H1 (cell line): ENCODE data around the gene ZXDC. TPM values are rescaled to one million over a fixed set of nuclear protein-coding genes. Genes with fewer than 3 reads are reported as not detected.

Experiments
- CTCF ChIA-PET: fragments of 300-600 bp; sonication (Branson Sonifier 250); formaldehyde crosslinking; loops from one replicate; lab custom pipeline; 2021; ENCODE audit not compliant: partially characterized antibody; lab: Charles Lee
- POLR2A ChIA-PET: fragments of 300-600 bp; sonication (Branson Sonifier 250); formaldehyde crosslinking; loops from one replicate; lab custom pipeline; 2021; ENCODE audit warnings: inconsistent platforms; ENCODE audit not compliant: partially characterized antibody; lab: Charles Lee
- DNase-seq, 2 experiments: peaks; one replicate each; pipeline versions ENCODE4 v3.0.0 to v3.0.0-alpha.2; 2010 to 2022; ENCODE audit warnings: low spot score in 2 of 2, low read depth in 1 of 2, mixed read lengths in 1 of 2
- FAIRE-seq: peaks from 2 replicates; lab custom pipeline; 2011; peaks lifted over from hg19 to GRCh38; lab: Jason Lieb, UNC
- H2AFZ ChIP-seq: 2 replicates; pipeline ENCODE4 v1.8.1; 2012; ENCODE audit warnings: low read length, inconsistent platforms
- H2AK5ac ChIP-seq: 2 replicates; pipeline ENCODE4 v1.6.1; 2013; ENCODE audit warnings: low read depth, low read length
- H2BK120ac ChIP-seq: replicated peaks from 2 replicates; pipeline ENCODE3; 2013; ENCODE audit warnings: low read depth, low read length, inconsistent platforms
- H2BK12ac ChIP-seq: 2 replicates; pipeline ENCODE4 v1.6.1; 2013; ENCODE audit warnings: low read depth, low read length
- H2BK15ac ChIP-seq: 2 replicates; pipeline ENCODE4 v1.6.1; 2013; ENCODE audit warnings: low read length
- H2BK20ac ChIP-seq: 2 replicates; pipeline ENCODE4 v1.6.1; 2013; ENCODE audit warnings: low read length
- H2BK5ac ChIP-seq: 2 replicates; pipeline ENCODE4 v1.6.1; 2013; ENCODE audit warnings: low read depth, low read length
- H3K14ac ChIP-seq: 2 replicates; pipeline ENCODE4 v1.6.1; 2013; ENCODE audit warnings: inconsistent platforms; ENCODE audit not compliant: insufficient read length
- H3K18ac ChIP-seq: 2 replicates; pipeline ENCODE4 v1.6.1; 2013; ENCODE audit warnings: low read length; ENCODE audit errors: extremely low read depth
- H3K23ac ChIP-seq: 2 replicates; pipeline ENCODE4 v1.6.1; 2013; ENCODE audit warnings: inconsistent platforms; ENCODE audit not compliant: insufficient read length
- H3K23me2 ChIP-seq: 2 replicates; pipeline ENCODE4 v1.6.1; 2013; ENCODE audit warnings: low read depth, low read length
- H3K27ac ChIP-seq: 2 replicates; pipeline ENCODE4 v1.6.1; 2011; ENCODE audit warnings: low read depth, low read length, inconsistent platforms
- H3K27me3 ChIP-seq, 4 experiments: replicated peaks in 1 of 4; 1 replicate in 1 of 4; 2 replicates in 3 of 4; pipeline versions ENCODE4 v1.6.1 to v1.8.1; 2011 to 2013; ENCODE audit warnings: low read length in 3 of 4, mild to moderate bottlenecking in 3 of 4, inconsistent platforms in 2 of 4, mixed read lengths in 2 of 4, moderate library complexity in 1 of 4; ENCODE audit not compliant: control insufficient read depth in 3 of 4, insufficient read depth in 3 of 4; ENCODE audit errors: extremely low read depth in 1 of 4
- H3K36me3 ChIP-seq, 4 experiments: 2 replicates each; pipeline versions ENCODE4 v1.6.1 to v1.8.1; 2011 to 2013; ENCODE audit warnings: mild to moderate bottlenecking in 4 of 4, low read length in 3 of 4, moderate library complexity in 2 of 4, control low read depth in 1 of 4, inconsistent platforms in 1 of 4; ENCODE audit not compliant: insufficient read depth in 4 of 4, control insufficient read depth in 2 of 4
- H3K4ac ChIP-seq: replicated peaks from 2 replicates; pipeline ENCODE3; 2013; ENCODE audit warnings: low read length, low read depth, mixed read lengths, inconsistent platforms; ENCODE audit not compliant: insufficient read length
- H3K4me1 ChIP-seq, 4 experiments: replicated peaks in 1 of 4; 1 replicate in 1 of 4; 2 replicates in 3 of 4; pipeline versions ENCODE4 v1.6.1 to v1.8.1; 2011 to 2013; ENCODE audit warnings: low read length in 3 of 4, inconsistent platforms in 2 of 4, mixed read lengths in 1 of 4; ENCODE audit not compliant: insufficient read depth in 4 of 4, control insufficient read depth in 3 of 4
- H3K4me2 ChIP-seq, 2 experiments: 2 replicates each; pipeline versions ENCODE4 v1.6.1 to v1.8.1; 2011 to 2013; ENCODE audit warnings: low read depth in 2 of 2, low read length in 2 of 2, control low read depth in 1 of 2, inconsistent platforms in 1 of 2, mild to moderate bottlenecking in 1 of 2; ENCODE audit not compliant: insufficient read depth in 1 of 2
- H3K4me3 ChIP-seq, 4 experiments: fragments of 200-600, 300-600 bp in 1 of 4; sonication (generic), shearing (Covaris generic), sonication (Bioruptor Twin) in 1 of 4; 2 replicates each; pipeline versions ENCODE4 v1.5.1 to v1.8.1; 2011 to 2016; ENCODE audit warnings: low read length in 4 of 4, low read depth in 3 of 4, control low read depth in 2 of 4, inconsistent platforms in 2 of 4, mild to moderate bottlenecking in 2 of 4, mixed read lengths in 1 of 4, moderate library complexity in 1 of 4; ENCODE audit not compliant: insufficient read depth in 2 of 4; ENCODE audit errors: extremely low read depth in 1 of 4
- H3K56ac ChIP-seq: replicated peaks from 2 replicates; pipeline ENCODE3; 2013; ENCODE audit warnings: low read depth, mild to moderate bottlenecking, mixed read lengths, low read length, inconsistent platforms; ENCODE audit not compliant: insufficient read length
- H3K79me1 ChIP-seq: 2 replicates; pipeline ENCODE4 v1.6.1; 2013; ENCODE audit warnings: low read depth, low read length, control low read depth
- H3K79me2 ChIP-seq, 2 experiments: 2 replicates each; pipeline versions ENCODE4 v1.6.1 to v1.8.1; 2012 to 2013; ENCODE audit warnings: low read length in 2 of 2, mild to moderate bottlenecking in 2 of 2, inconsistent platforms in 1 of 2; ENCODE audit not compliant: insufficient read depth in 2 of 2, control insufficient read depth in 1 of 2
- H3K9ac ChIP-seq, 4 experiments: replicated peaks in 1 of 4; 1 replicate in 1 of 4; 2 replicates in 3 of 4; pipeline versions ENCODE4 v1.6.1 to v1.8.1; 2011 to 2013; ENCODE audit warnings: low read depth in 3 of 4, low read length in 3 of 4, control low read depth in 2 of 4, mild to moderate bottlenecking in 2 of 4, moderate library complexity in 2 of 4, inconsistent platforms in 1 of 4; ENCODE audit errors: extremely low read depth in 1 of 4
- H3K9me3 ChIP-seq, 2 experiments: 2 replicates each; pipeline versions ENCODE4 v1.6.1 to v1.8.1; 2012 to 2013; ENCODE audit warnings: mild to moderate bottlenecking in 2 of 2, moderate library complexity in 2 of 2, control low read depth in 1 of 2, inconsistent platforms in 1 of 2, low read depth in 1 of 2, low read length in 1 of 2, mixed read lengths in 1 of 2; ENCODE audit not compliant: insufficient read depth in 2 of 2
- H4K20me1 ChIP-seq, 2 experiments: replicated peaks in 1 of 2; 2 replicates each; pipeline versions ENCODE3 to v1.8.1; 2011 to 2013; ENCODE audit warnings: inconsistent platforms in 2 of 2, low read length in 2 of 2, mild to moderate bottlenecking in 1 of 2; ENCODE audit not compliant: insufficient read depth in 2 of 2, control insufficient read depth in 1 of 2
- H4K5ac ChIP-seq: 2 replicates; pipeline ENCODE4 v1.6.1; 2013; ENCODE audit warnings: low read length, low read depth, mixed read lengths, inconsistent platforms; ENCODE audit not compliant: insufficient read length
- H4K8ac ChIP-seq: 2 replicates; pipeline ENCODE4 v1.8.0; 2013; ENCODE audit warnings: mild to moderate bottlenecking, moderate library complexity, low read length, inconsistent platforms; ENCODE audit not compliant: insufficient read depth; ENCODE audit errors: extremely low read depth
- H4K91ac ChIP-seq: replicated peaks from 2 replicates; pipeline ENCODE3; 2013; ENCODE audit warnings: low read length, mixed read lengths, inconsistent platforms; ENCODE audit not compliant: insufficient read length
- CHD2 ChIP-seq: IDR thresholded peaks from 2 replicates; pipeline ENCODE4 v1.6.1; 2012; ENCODE audit warnings: low read length, improper control_type of control experiment
- CTBP2 ChIP-seq: IDR thresholded peaks from 2 replicates; pipeline ENCODE4 v1.7.0; 2011; ENCODE audit warnings: borderline replicate concordance, mild to moderate bottlenecking, moderate library complexity, mixed read lengths, low read length; ENCODE audit not compliant: insufficient read depth, insufficient read length
- EZH2 ChIP-seq: fragments of 200-600 bp; sonication (generic); IDR thresholded peaks from 2 replicates; pipeline ENCODE4 v1.7.1; 2012; ENCODE audit warnings: low read depth, mild to moderate bottlenecking, moderate library complexity, low read length, inconsistent platforms; ENCODE audit not compliant: severe bottlenecking
- JUN ChIP-seq: IDR thresholded peaks from 2 replicates; pipeline ENCODE4 v1.6.1; 2011; ENCODE audit warnings: low read depth, mild to moderate bottlenecking, improper control_type of control experiment, low read length
- KDM4A ChIP-seq: IDR thresholded peaks from one replicate; pipeline ENCODE4 v1.7.1; 2012; ENCODE audit warnings: low read depth, mild to moderate bottlenecking, moderate library complexity, low read length, inconsistent platforms; ENCODE audit not compliant: severe bottlenecking
- POLR2AphosphoS5 ChIP-seq: IDR thresholded peaks from 2 replicates; pipeline ENCODE4 v1.6.1; 2011; ENCODE audit warnings: low read depth, low read length
- RFX5 ChIP-seq: IDR thresholded peaks from 2 replicates; pipeline ENCODE4 v1.6.1; 2011; ENCODE audit warnings: low read depth, low read length, improper control_type of control experiment, borderline replicate concordance
- RXRA ChIP-seq: IDR thresholded peaks from 2 replicates; pipeline ENCODE4 v1.6.1; 2011; ENCODE audit warnings: low read depth, mild to moderate bottlenecking, low read length, moderate library complexity; ENCODE audit not compliant: insufficient read depth
- SP1 ChIP-seq: IDR thresholded peaks from 2 replicates; pipeline ENCODE4 v1.6.1; 2011; ENCODE audit warnings: low read depth, low read length
- SP2 ChIP-seq: IDR thresholded peaks from 2 replicates; pipeline ENCODE4 v1.6.1; 2012; ENCODE audit warnings: mild to moderate bottlenecking, low read length, inconsistent platforms
- TAF7 ChIP-seq: optimal IDR thresholded peaks from 2 replicates; pipeline ENCODE3; 2011; ENCODE audit warnings: low read depth, mild to moderate bottlenecking, inconsistent platforms, low read length, moderate library complexity, borderline replicate concordance
- WGBS, 2 experiments: shearing (Covaris generic) in 1 of 2; methylation state at CpG; one replicate each; pipeline versions ENCODE4 v1.1.6 to v1.1.7; 2013 to 2015; ENCODE audit warnings: low lambda C conversion rate in 2 of 2, mixed read lengths in 2 of 2, inconsistent platforms in 1 of 2, low coverage in 1 of 2, missing lambda C conversion rate in 1 of 2; ENCODE audit not compliant: insufficient replicate concordance in 2 of 2, insufficient coverage in 1 of 2, insufficient read length in 1 of 2; ENCODE audit errors: extremely low coverage in 1 of 2, missing lambda C conversion rate in 1 of 2; 5-methylcytosine and 5-hydroxymethylcytosine counted together
- polyA plus RNA-seq, 7 experiments: library from polyadenylated mRNA; depleted of rRNA in 3 of 7; stranded (reverse) in 5 of 7; unstranded in 2 of 7; fragments of >200 nt in 5 of 7; fragments of 200-250 nt in 2 of 7; gene quantifications; 1 replicate in 5 of 7; 2 replicates in 1 of 7; 4 replicates in 1 of 7; pipeline versions ENCODE4 v1.2.1 to v1.2.3, GENCODE V29; 2011 to 2013; ENCODE audit warnings: missing spikeins in 2 of 7, mixed read lengths in 2 of 7
- total RNA-seq: library from RNA; stranded (reverse); fragmentation: NEBNext Ultra II Directional; extraction: Animal tissue kit (Norgen Biotek cat#: 25700); gene quantifications from 2 replicates; pipeline ENCODE4 v1.2.1, GENCODE V29; 2021
- TF ChIP-seq, protein P1 (sequence below): IDR thresholded peaks from 2 replicates; pipeline ENCODE4 v1.6.1; 2011; ENCODE audit warnings: low read length, improper control_type of control experiment
- TF ChIP-seq, protein P2 (sequence below): IDR thresholded peaks from 2 replicates; pipeline ENCODE4 v1.6.1; 2012; ENCODE audit warnings: inconsistent platforms

The ZXDC gene
- total and polyA plus RNA-seq, 2 of the 8 experiments (the other 6 are each of a cell fraction or from before 2014, with no cell fraction given), result 12.7 to 24.3 TPM

DNA sequence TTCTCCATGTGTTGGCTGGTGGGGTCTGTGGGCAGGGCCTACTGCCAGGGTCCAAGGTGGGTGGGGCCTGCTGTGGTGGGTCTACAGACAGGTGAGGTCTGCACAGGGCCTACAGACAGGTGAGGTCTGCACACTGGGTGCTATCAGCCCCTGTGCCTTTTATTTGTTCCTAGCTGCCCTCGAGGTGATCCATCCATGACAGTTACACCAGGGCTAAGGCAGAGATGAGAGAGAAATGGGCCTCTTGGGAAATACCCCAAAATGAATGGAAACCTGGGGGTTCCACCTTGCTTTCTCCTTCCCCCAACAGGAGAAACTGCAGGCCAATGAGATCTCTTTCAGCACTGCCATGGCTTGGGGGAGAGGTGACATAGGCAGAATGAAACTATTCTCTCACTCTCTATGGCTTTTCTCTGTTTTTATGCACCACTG is 44.6 kb downstream of the ZXDC start:
- H2AK5ac ChIP-seq, result no peak overlapping the region
- no peak overlapping the region for H2AFZ ChIP-seq
- H3K9me3 ChIP-seq, result peaks cover 1 to 3% of the 10 kb centered on the region in 2 experiments; a peak in 2 of 4 replicates
- no peaks in the 10 kb centered on the region for H3K36me3 ChIP-seq
- POLR2A ChIA-PET, result interaction anchor here (1.5 kb wide), 1 partner anchor 9 kb away, joined by 3 read pairs; no protein-coding TSS in a partner anchor
- no peaks in the 10 kb centered on the region for H3K27me3 ChIP-seq
- no peak for DNase-seq
- H3K14ac ChIP-seq, result no peak overlapping the region
- no peak overlapping the region for H3K18ac ChIP-seq
- no peak overlapping the region for H2BK5ac ChIP-seq
- H2BK120ac ChIP-seq, result no peak overlapping the region
- 82% methylated on average over 1 of the region's 1 CpG; no CpG with 5 or more reads in 1 of the 2 experiments for WGBS, 2 experiments
- no peak overlapping the region for H3K4me3 ChIP-seq
- H2BK20ac ChIP-seq, result no peak overlapping the region
- no peaks in the 10 kb centered on the region for H3K79me2 ChIP-seq
- no peak overlapping the region for H2BK15ac ChIP-seq
- no peak overlapping the region for H4K5ac ChIP-seq
- H3K56ac ChIP-seq, result no peak overlapping the region
- no peak overlapping the region for H3K23ac ChIP-seq
- FAIRE-seq, result no peak
- H3K9ac ChIP-seq, result no peak overlapping the region
- no peaks in the 10 kb centered on the region; a peak in 1 of 7 replicates for H3K4me1 ChIP-seq
- H2BK12ac ChIP-seq, result no peak overlapping the region
- no peak overlapping the region for H3K4me2 ChIP-seq
- CTCF ChIA-PET, result interaction anchor here (0.9 kb wide), 1 partner anchor 9 kb away, joined by 4 read pairs; no protein-coding TSS in a partner anchor
- no peak overlapping the region for H4K91ac ChIP-seq
- no peak overlapping the region; the same call in 1 of the 2 replicates for H4K8ac ChIP-seq
- no peaks in the 10 kb centered on the region for H3K79me1 ChIP-seq
- H3K23me2 ChIP-seq, result no peaks in the 10 kb centered on the region
- H3K27ac ChIP-seq, result no peak overlapping the region
- H3K4ac ChIP-seq, result no peak overlapping the region
- peaks cover 0 to 1% of the 10 kb centered on the region in 2 experiments for H4K20me1 ChIP-seq
- TF ChIP-seq EZH2 (no peak), CHD2 (no peak), KDM4A (no peak), POLR2AphosphoS5 (no peak), RFX5 (no peak), TAF7 (no peak), SP1 (no peak), CTBP2 (no peak), RXRA (no peak), JUN (no peak), SP2 (no peak)
- TF ChIP-seq, protein P1, sequence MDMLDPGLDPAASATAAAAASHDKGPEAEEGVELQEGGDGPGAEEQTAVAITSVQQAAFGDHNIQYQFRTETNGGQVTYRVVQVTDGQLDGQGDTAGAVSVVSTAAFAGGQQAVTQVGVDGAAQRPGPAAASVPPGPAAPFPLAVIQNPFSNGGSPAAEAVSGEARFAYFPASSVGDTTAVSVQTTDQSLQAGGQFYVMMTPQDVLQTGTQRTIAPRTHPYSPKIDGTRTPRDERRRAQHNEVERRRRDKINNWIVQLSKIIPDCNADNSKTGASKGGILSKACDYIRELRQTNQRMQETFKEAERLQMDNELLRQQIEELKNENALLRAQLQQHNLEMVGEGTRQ, result no peak
- TF ChIP-seq, protein P2, sequence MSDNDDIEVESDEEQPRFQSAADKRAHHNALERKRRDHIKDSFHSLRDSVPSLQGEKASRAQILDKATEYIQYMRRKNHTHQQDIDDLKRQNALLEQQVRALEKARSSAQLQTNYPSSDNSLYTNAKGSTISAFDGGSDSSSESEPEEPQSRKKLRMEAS, result no peak
